K562 (cell line): Measurements from ENCODE around the gene FN3KRP.

Source experiments
- DNMT1 ChIP-seq: fragments of 450-650 bp; IDR thresholded peaks from 2 replicates; pipeline ENCODE4 v1.6.1; 2016; ENCODE audit warnings: antibody characterized with exemption, mild to moderate bottlenecking
- ELF1 ChIP-seq: fragments of 200-800 bp; sonication (Bioruptor generic); IDR thresholded peaks from 2 replicates; pipeline ENCODE4 v1.6.1; 2016; ENCODE audit warnings: missing genetic modification characterization, missing compliant biosample characterization
- MLX ChIP-seq, 2 experiments: fragments of 450-650 bp in 1 of 2; sonication (generic) in 1 of 2; formaldehyde crosslinking; conservative IDR thresholded peaks; 2 replicates each; pipeline versions ENCODE4 v1.4.0 to v1.8.1; 2020 to 2022; ENCODE audit warnings: mild to moderate bottlenecking in 1 of 2, missing genetic modification reagents in 1 of 2
- RAD51 ChIP-seq: fragments of 450-650 bp; IDR thresholded peaks from 2 replicates; pipeline ENCODE4 v1.7.1; 2016; ENCODE audit warnings: low read depth, mild to moderate bottlenecking, borderline replicate concordance
- SMC3 ChIP-seq: conservative IDR thresholded peaks from 2 replicates; pipeline ENCODE4 v1.6.1; 2011; ENCODE audit warnings: low read depth, low read length, improper control_type of control experiment; ENCODE audit not compliant: insufficient read depth
- ZNF583 ChIP-seq: fragments of 250-450 bp; sonication (Bioruptor Pico); IDR thresholded peaks from 2 replicates; pipeline ENCODE4 v1.4.0; 2020
- TF ChIP-seq, protein P1 (sequence below): sonication (generic); formaldehyde crosslinking; IDR thresholded peaks from 2 replicates; pipeline ENCODE4 v1.9.0; 2022; ENCODE audit warnings: mild to moderate bottlenecking, missing genetic modification reagents
- TF ChIP-seq, protein P2 (sequence below): sonication (generic); formaldehyde crosslinking; IDR thresholded peaks from 2 replicates; pipeline ENCODE4 v1.8.1; 2022; ENCODE audit warnings: missing genetic modification reagents

DNA sequence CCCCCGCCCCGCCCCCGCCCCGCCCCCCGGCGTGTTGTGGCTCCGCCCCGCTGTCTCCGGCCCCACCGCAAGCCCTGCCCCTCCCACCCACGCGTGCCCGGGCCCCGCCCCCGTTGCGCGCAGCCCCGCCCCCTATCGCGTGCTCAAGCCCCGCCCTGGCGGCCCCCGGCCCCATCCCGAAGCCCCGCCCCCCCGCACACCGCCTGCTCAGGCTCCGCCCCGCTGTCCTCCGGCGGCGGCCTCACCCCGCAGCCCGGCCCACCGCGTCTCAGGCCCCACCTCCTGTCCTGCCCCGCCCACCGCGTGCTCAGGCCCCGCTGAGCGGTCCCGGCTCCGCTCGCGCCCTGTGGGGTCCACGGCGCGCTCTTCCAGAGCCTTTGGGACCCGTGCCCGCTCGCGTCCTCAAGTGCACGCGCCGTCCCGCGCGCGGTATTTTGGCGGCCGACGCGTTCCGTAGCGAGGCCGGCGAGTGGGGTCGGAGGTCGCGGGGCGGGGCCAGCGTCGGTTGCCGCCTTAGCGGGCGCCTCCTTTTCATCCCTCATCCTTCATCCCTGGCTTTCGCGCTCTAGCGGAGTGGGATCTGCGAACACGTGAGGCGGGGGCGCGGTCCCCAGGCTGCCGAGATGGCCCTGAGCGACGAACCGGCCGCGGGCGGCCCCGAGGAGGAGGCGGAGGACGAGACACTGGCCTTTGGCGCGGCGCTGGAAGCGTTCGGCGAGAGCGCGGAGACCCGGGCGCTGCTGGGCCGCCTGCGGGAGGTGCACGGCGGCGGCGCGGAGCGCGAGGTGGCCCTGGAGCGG, 35.3 kb downstream of the FN3KRP start, which contains the start of gene TBCD:
- TF ChIP-seq ELF1 (no peak), RAD51 (no peak; the same call in 1 of the 2 replicates), ZNF583 (CRISPR knock-in tag) (no peak), SMC3 (no peak), MLX (CRISPR knock-in tag; conservative IDR thresholded peaks at IDR 0.05) (no peak; a peak in 1 of 4 replicates), DNMT1 (no peak)
- TF ChIP-seq, protein P1, sequence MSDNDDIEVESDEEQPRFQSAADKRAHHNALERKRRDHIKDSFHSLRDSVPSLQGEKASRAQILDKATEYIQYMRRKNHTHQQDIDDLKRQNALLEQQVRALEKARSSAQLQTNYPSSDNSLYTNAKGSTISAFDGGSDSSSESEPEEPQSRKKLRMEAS (CRISPR knock-in tag): peak; percentile 97
- TF ChIP-seq, protein P2, sequence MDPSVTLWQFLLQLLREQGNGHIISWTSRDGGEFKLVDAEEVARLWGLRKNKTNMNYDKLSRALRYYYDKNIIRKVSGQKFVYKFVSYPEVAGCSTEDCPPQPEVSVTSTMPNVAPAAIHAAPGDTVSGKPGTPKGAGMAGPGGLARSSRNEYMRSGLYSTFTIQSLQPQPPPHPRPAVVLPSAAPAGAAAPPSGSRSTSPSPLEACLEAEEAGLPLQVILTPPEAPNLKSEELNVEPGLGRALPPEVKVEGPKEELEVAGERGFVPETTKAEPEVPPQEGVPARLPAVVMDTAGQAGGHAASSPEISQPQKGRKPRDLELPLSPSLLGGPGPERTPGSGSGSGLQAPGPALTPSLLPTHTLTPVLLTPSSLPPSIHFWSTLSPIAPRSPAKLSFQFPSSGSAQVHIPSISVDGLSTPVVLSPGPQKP (CRISPR knock-in tag): no peak
